H1 (cell line): ENCODE results near the gene FCAR. TPM values are rescaled to one million over a fixed set of nuclear protein-coding genes. Genes with fewer than 3 reads are reported as not detected.

Experiments used
- CTCF ChIA-PET: fragments of 300-600 bp; sonication (Branson Sonifier 250); formaldehyde crosslinking; loops from one replicate; lab custom pipeline; 2021; ENCODE audit not compliant: partially characterized antibody; lab: Charles Lee
- POLR2A ChIA-PET: fragments of 300-600 bp; sonication (Branson Sonifier 250); formaldehyde crosslinking; loops from one replicate; lab custom pipeline; 2021; ENCODE audit warnings: inconsistent platforms; ENCODE audit not compliant: partially characterized antibody; lab: Charles Lee
- DNase-seq, 2 experiments: peaks; one replicate each; pipeline versions ENCODE4 v3.0.0 to v3.0.0-alpha.2; 2010 to 2022; ENCODE audit warnings: low spot score in 2 of 2, low read depth in 1 of 2, mixed read lengths in 1 of 2
- FAIRE-seq: peaks from 2 replicates; lab custom pipeline; 2011; peaks lifted over from hg19 to GRCh38; lab: Jason Lieb, UNC
- H2AFZ ChIP-seq: 2 replicates; pipeline ENCODE4 v1.8.1; 2012; ENCODE audit warnings: low read length, inconsistent platforms
- H2AK5ac ChIP-seq: 2 replicates; pipeline ENCODE4 v1.6.1; 2013; ENCODE audit warnings: low read depth, low read length
- H2BK120ac ChIP-seq: replicated peaks from 2 replicates; pipeline ENCODE3; 2013; ENCODE audit warnings: low read depth, low read length, inconsistent platforms
- H2BK12ac ChIP-seq: 2 replicates; pipeline ENCODE4 v1.6.1; 2013; ENCODE audit warnings: low read depth, low read length
- H2BK15ac ChIP-seq: 2 replicates; pipeline ENCODE4 v1.6.1; 2013; ENCODE audit warnings: low read length
- H2BK20ac ChIP-seq: 2 replicates; pipeline ENCODE4 v1.6.1; 2013; ENCODE audit warnings: low read length
- H2BK5ac ChIP-seq: 2 replicates; pipeline ENCODE4 v1.6.1; 2013; ENCODE audit warnings: low read depth, low read length
- H3K14ac ChIP-seq: 2 replicates; pipeline ENCODE4 v1.6.1; 2013; ENCODE audit warnings: inconsistent platforms; ENCODE audit not compliant: insufficient read length
- H3K18ac ChIP-seq: 2 replicates; pipeline ENCODE4 v1.6.1; 2013; ENCODE audit warnings: low read length; ENCODE audit errors: extremely low read depth
- H3K23ac ChIP-seq: 2 replicates; pipeline ENCODE4 v1.6.1; 2013; ENCODE audit warnings: inconsistent platforms; ENCODE audit not compliant: insufficient read length
- H3K23me2 ChIP-seq: 2 replicates; pipeline ENCODE4 v1.6.1; 2013; ENCODE audit warnings: low read depth, low read length
- H3K27ac ChIP-seq: 2 replicates; pipeline ENCODE4 v1.6.1; 2011; ENCODE audit warnings: low read depth, low read length, inconsistent platforms
- H3K27me3 ChIP-seq, 4 experiments: replicated peaks in 1 of 4; 1 replicate in 1 of 4; 2 replicates in 3 of 4; pipeline versions ENCODE4 v1.6.1 to v1.8.1; 2011 to 2013; ENCODE audit warnings: low read length in 3 of 4, mild to moderate bottlenecking in 3 of 4, inconsistent platforms in 2 of 4, mixed read lengths in 2 of 4, moderate library complexity in 1 of 4; ENCODE audit not compliant: control insufficient read depth in 3 of 4, insufficient read depth in 3 of 4; ENCODE audit errors: extremely low read depth in 1 of 4
- H3K36me3 ChIP-seq, 4 experiments: 2 replicates each; pipeline versions ENCODE4 v1.6.1 to v1.8.1; 2011 to 2013; ENCODE audit warnings: mild to moderate bottlenecking in 4 of 4, low read length in 3 of 4, moderate library complexity in 2 of 4, control low read depth in 1 of 4, inconsistent platforms in 1 of 4; ENCODE audit not compliant: insufficient read depth in 4 of 4, control insufficient read depth in 2 of 4
- H3K4ac ChIP-seq: replicated peaks from 2 replicates; pipeline ENCODE3; 2013; ENCODE audit warnings: low read length, low read depth, mixed read lengths, inconsistent platforms; ENCODE audit not compliant: insufficient read length
- H3K4me1 ChIP-seq, 4 experiments: replicated peaks in 1 of 4; 1 replicate in 1 of 4; 2 replicates in 3 of 4; pipeline versions ENCODE4 v1.6.1 to v1.8.1; 2011 to 2013; ENCODE audit warnings: low read length in 3 of 4, inconsistent platforms in 2 of 4, mixed read lengths in 1 of 4; ENCODE audit not compliant: insufficient read depth in 4 of 4, control insufficient read depth in 3 of 4
- H3K4me2 ChIP-seq, 2 experiments: 2 replicates each; pipeline versions ENCODE4 v1.6.1 to v1.8.1; 2011 to 2013; ENCODE audit warnings: low read depth in 2 of 2, low read length in 2 of 2, control low read depth in 1 of 2, inconsistent platforms in 1 of 2, mild to moderate bottlenecking in 1 of 2; ENCODE audit not compliant: insufficient read depth in 1 of 2
- H3K4me3 ChIP-seq, 4 experiments: fragments of 200-600, 300-600 bp in 1 of 4; sonication (generic), shearing (Covaris generic), sonication (Bioruptor Twin) in 1 of 4; 2 replicates each; pipeline versions ENCODE4 v1.5.1 to v1.8.1; 2011 to 2016; ENCODE audit warnings: low read length in 4 of 4, low read depth in 3 of 4, control low read depth in 2 of 4, inconsistent platforms in 2 of 4, mild to moderate bottlenecking in 2 of 4, mixed read lengths in 1 of 4, moderate library complexity in 1 of 4; ENCODE audit not compliant: insufficient read depth in 2 of 4; ENCODE audit errors: extremely low read depth in 1 of 4
- H3K56ac ChIP-seq: replicated peaks from 2 replicates; pipeline ENCODE3; 2013; ENCODE audit warnings: low read depth, mild to moderate bottlenecking, mixed read lengths, low read length, inconsistent platforms; ENCODE audit not compliant: insufficient read length
- H3K79me1 ChIP-seq: 2 replicates; pipeline ENCODE4 v1.6.1; 2013; ENCODE audit warnings: low read depth, low read length, control low read depth
- H3K79me2 ChIP-seq, 2 experiments: 2 replicates each; pipeline versions ENCODE4 v1.6.1 to v1.8.1; 2012 to 2013; ENCODE audit warnings: low read length in 2 of 2, mild to moderate bottlenecking in 2 of 2, inconsistent platforms in 1 of 2; ENCODE audit not compliant: insufficient read depth in 2 of 2, control insufficient read depth in 1 of 2
- H3K9ac ChIP-seq, 4 experiments: replicated peaks in 1 of 4; 1 replicate in 1 of 4; 2 replicates in 3 of 4; pipeline versions ENCODE4 v1.6.1 to v1.8.1; 2011 to 2013; ENCODE audit warnings: low read depth in 3 of 4, low read length in 3 of 4, control low read depth in 2 of 4, mild to moderate bottlenecking in 2 of 4, moderate library complexity in 2 of 4, inconsistent platforms in 1 of 4; ENCODE audit errors: extremely low read depth in 1 of 4
- H3K9me3 ChIP-seq, 2 experiments: 2 replicates each; pipeline versions ENCODE4 v1.6.1 to v1.8.1; 2012 to 2013; ENCODE audit warnings: mild to moderate bottlenecking in 2 of 2, moderate library complexity in 2 of 2, control low read depth in 1 of 2, inconsistent platforms in 1 of 2, low read depth in 1 of 2, low read length in 1 of 2, mixed read lengths in 1 of 2; ENCODE audit not compliant: insufficient read depth in 2 of 2
- H4K20me1 ChIP-seq, 2 experiments: replicated peaks in 1 of 2; 2 replicates each; pipeline versions ENCODE3 to v1.8.1; 2011 to 2013; ENCODE audit warnings: inconsistent platforms in 2 of 2, low read length in 2 of 2, mild to moderate bottlenecking in 1 of 2; ENCODE audit not compliant: insufficient read depth in 2 of 2, control insufficient read depth in 1 of 2
- H4K5ac ChIP-seq: 2 replicates; pipeline ENCODE4 v1.6.1; 2013; ENCODE audit warnings: low read length, low read depth, mixed read lengths, inconsistent platforms; ENCODE audit not compliant: insufficient read length
- H4K8ac ChIP-seq: 2 replicates; pipeline ENCODE4 v1.8.0; 2013; ENCODE audit warnings: mild to moderate bottlenecking, moderate library complexity, low read length, inconsistent platforms; ENCODE audit not compliant: insufficient read depth; ENCODE audit errors: extremely low read depth
- H4K91ac ChIP-seq: replicated peaks from 2 replicates; pipeline ENCODE3; 2013; ENCODE audit warnings: low read length, mixed read lengths, inconsistent platforms; ENCODE audit not compliant: insufficient read length
- ASH2L ChIP-seq: fragments of 200-600, 300-600 bp; sonication (generic); IDR thresholded peaks from one replicate; pipeline ENCODE4 v1.7.1; 2017; ENCODE audit warnings: low read length
- HDAC2 ChIP-seq, 2 experiments: fragments of 300-600 bp in 1 of 2; sonication (generic) in 1 of 2; IDR thresholded peaks; 2 replicates each; pipeline ENCODE4 v1.6.1; 2011 to 2012; ENCODE audit warnings: low read depth in 2 of 2, low read length in 2 of 2, mild to moderate bottlenecking in 2 of 2, moderate library complexity in 2 of 2, borderline replicate concordance in 1 of 2, inconsistent platforms in 1 of 2
- KDM4A ChIP-seq: IDR thresholded peaks from one replicate; pipeline ENCODE4 v1.7.1; 2012; ENCODE audit warnings: low read depth, mild to moderate bottlenecking, moderate library complexity, low read length, inconsistent platforms; ENCODE audit not compliant: severe bottlenecking
- KDM5A ChIP-seq: fragments of 200-600 bp; IDR thresholded peaks from 2 replicates; pipeline ENCODE4 v1.7.1; 2012; ENCODE audit warnings: mild to moderate bottlenecking, low read length, inconsistent platforms, mixed read lengths
- MAFK ChIP-seq: IDR thresholded peaks from 2 replicates; pipeline ENCODE4 v1.6.1; 2012; ENCODE audit warnings: low read depth, mild to moderate bottlenecking, improper control_type of control experiment, low read length
- POLR2AphosphoS5 ChIP-seq: IDR thresholded peaks from 2 replicates; pipeline ENCODE4 v1.6.1; 2011; ENCODE audit warnings: low read depth, low read length
- RFX5 ChIP-seq: IDR thresholded peaks from 2 replicates; pipeline ENCODE4 v1.6.1; 2011; ENCODE audit warnings: low read depth, low read length, improper control_type of control experiment, borderline replicate concordance
- RNF2 ChIP-seq: fragments of 200-900, 300-1000 bp; sonication (generic); IDR thresholded peaks from 2 replicates; pipeline ENCODE4 v1.7.1; 2016; ENCODE audit warnings: borderline replicate concordance, low read depth, mild to moderate bottlenecking, antibody characterized with exemption, low read length; ENCODE audit not compliant: poor library complexity, severe bottlenecking; ENCODE audit errors: missing control alignments
- SAP30 ChIP-seq: fragments of 300-600 bp; sonication (generic); IDR thresholded peaks from 2 replicates; pipeline ENCODE4 v1.7.1; 2012; ENCODE audit warnings: low read length, moderate library complexity, mild to moderate bottlenecking, inconsistent platforms; ENCODE audit not compliant: insufficient read depth, insufficient replicate concordance
- SP2 ChIP-seq: IDR thresholded peaks from 2 replicates; pipeline ENCODE4 v1.6.1; 2012; ENCODE audit warnings: mild to moderate bottlenecking, low read length, inconsistent platforms
- SUZ12 ChIP-seq: fragments of 200-600 bp; sonication (generic); IDR thresholded peaks from 2 replicates; pipeline ENCODE4 v1.6.1; 2012; ENCODE audit warnings: mild to moderate bottlenecking, inconsistent platforms, low read length, moderate library complexity, mixed read lengths
- YY1 ChIP-seq: IDR thresholded peaks from 2 replicates; pipeline ENCODE4 v1.6.1; 2011; ENCODE audit warnings: low read depth, mild to moderate bottlenecking, low read length
- WGBS, 2 experiments: shearing (Covaris generic) in 1 of 2; methylation state at CpG; one replicate each; pipeline versions ENCODE4 v1.1.6 to v1.1.7; 2013 to 2015; ENCODE audit warnings: low lambda C conversion rate in 2 of 2, mixed read lengths in 2 of 2, inconsistent platforms in 1 of 2, low coverage in 1 of 2, missing lambda C conversion rate in 1 of 2; ENCODE audit not compliant: insufficient replicate concordance in 2 of 2, insufficient coverage in 1 of 2, insufficient read length in 1 of 2; ENCODE audit errors: extremely low coverage in 1 of 2, missing lambda C conversion rate in 1 of 2; 5-methylcytosine and 5-hydroxymethylcytosine counted together
- polyA plus RNA-seq, 7 experiments: library from polyadenylated mRNA; depleted of rRNA in 3 of 7; stranded (reverse) in 5 of 7; unstranded in 2 of 7; fragments of >200 nt in 5 of 7; fragments of 200-250 nt in 2 of 7; gene quantifications; 1 replicate in 5 of 7; 2 replicates in 1 of 7; 4 replicates in 1 of 7; pipeline versions ENCODE4 v1.2.1 to v1.2.3, GENCODE V29; 2011 to 2013; ENCODE audit warnings: missing spikeins in 2 of 7, mixed read lengths in 2 of 7
- total RNA-seq: library from RNA; stranded (reverse); fragmentation: NEBNext Ultra II Directional; extraction: Animal tissue kit (Norgen Biotek cat#: 25700); gene quantifications from 2 replicates; pipeline ENCODE4 v1.2.1, GENCODE V29; 2021

FCAR gene
- total and polyA plus RNA-seq, 2 of the 8 experiments (the other 6 are each of a cell fraction or from before 2014, with no cell fraction given) = not detected

- H2BK12ac ChIP-seq = no peak overlapping the region
- no peak for TF ChIP-seq SUZ12
- no peak for TF ChIP-seq ASH2L
- TF ChIP-seq KDM5A = no peak
- no peak for TF ChIP-seq HDAC2 (IDR thresholded peaks at IDR 0.05; ENCODE audit: borderline replicate concordance in 1 of 2, low read depth in 2 of 2, low read length in 2 of 2)
- TF ChIP-seq RNF2 = no peak
- TF ChIP-seq KDM4A = no peak
- no peak for TF ChIP-seq POLR2AphosphoS5
- no peak for TF ChIP-seq YY1
- no peak for TF ChIP-seq SP2
- no peak for TF ChIP-seq MAFK
- no peak for TF ChIP-seq RFX5
- TF ChIP-seq SAP30 = no peak
- H3K23ac ChIP-seq = no peak overlapping the region
- H3K4ac ChIP-seq = no peak overlapping the region
- H4K8ac ChIP-seq = 0 out of 2 replicates have a peak overlapping the region, but pooled peaks have one; percentile 5
- 0 out of 2 replicates have a peak overlapping the region, but pooled peaks have one; percentile 8 for H2BK15ac ChIP-seq
- H2AFZ ChIP-seq = no peak overlapping the region
- H3K4me1 ChIP-seq = no peaks in the 10 kb centered on the region
- CTCF ChIA-PET = interaction anchor here (0.6 to 4.0 kb wide), 6 partner anchors 8 to 439 kb away, joined by 3 to 39 read pairs (median 4); no protein-coding TSS in a partner anchor
- H3K14ac ChIP-seq = no peak overlapping the region
- H3K9ac ChIP-seq = no peak overlapping the region
- DNase-seq = no peak
- no peak overlapping the region for H4K5ac ChIP-seq
- no peak overlapping the region for H2BK20ac ChIP-seq
- 84% methylated on average over 11 of the region's 11 CpGs; no CpG with 5 or more reads in 1 of the 2 experiments for WGBS, 2 experiments
- no peaks in the 10 kb centered on the region for H3K36me3 ChIP-seq
- no peak overlapping the region for H2BK120ac ChIP-seq
- H3K27ac ChIP-seq = no peak overlapping the region
- no peak overlapping the region for H4K91ac ChIP-seq
- H3K4me2 ChIP-seq = no peak overlapping the region
- H3K79me1 ChIP-seq = no peaks in the 10 kb centered on the region
- no peaks in the 10 kb centered on the region for H3K9me3 ChIP-seq
- H3K4me3 ChIP-seq = no peak overlapping the region
- H2AK5ac ChIP-seq = no peak overlapping the region
- H3K56ac ChIP-seq = no peak overlapping the region
- no peak overlapping the region for H2BK5ac ChIP-seq
- no peak for FAIRE-seq
- no peak overlapping the region for H3K18ac ChIP-seq
- no peaks in the 10 kb centered on the region for H3K79me2 ChIP-seq
- POLR2A ChIA-PET = interaction anchor here (1.0 to 1.1 kb wide), 3 partner anchors 10 to 36 kb away, joined by 3 read pairs; no protein-coding TSS in a partner anchor
- H3K23me2 ChIP-seq = no peaks in the 10 kb centered on the region
- no peaks in the 10 kb centered on the region for H4K20me1 ChIP-seq
- no peaks in the 10 kb centered on the region for H3K27me3 ChIP-seq
Measured at GRCh38 chr19:54916822-54917221, 42.8 kb downstream of the FCAR start.
